ENCODE measurements around the gene CDC25A. TPM values are rescaled to one million over a fixed set of nuclear protein-coding genes. Genes with fewer than 3 reads are reported as not detected.

The CDC25A gene
- total RNA-seq, 1 experiment from 2014 or later = 19.6 TPM

DNA sequence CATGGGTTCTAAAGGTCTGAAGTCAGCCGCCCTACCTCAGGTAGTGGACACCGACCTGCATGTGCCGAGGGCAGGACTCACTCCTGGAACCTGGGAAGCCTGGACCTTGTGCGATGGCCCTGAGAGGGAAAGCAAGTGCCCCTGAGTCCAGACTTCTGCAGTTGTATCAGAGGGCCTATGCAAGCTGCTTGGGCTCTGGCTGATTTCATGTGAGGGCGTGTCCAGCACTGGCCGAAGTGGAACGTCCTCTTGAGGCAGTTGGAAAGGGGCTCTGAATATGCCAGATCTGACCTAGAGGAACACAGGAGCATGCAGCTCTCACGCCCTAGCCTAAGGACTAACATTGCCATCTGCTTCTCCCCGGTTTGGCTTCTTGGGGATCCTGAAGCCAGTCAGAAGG, 32.5 kb upstream of the CDC25A start:
- Histone ChIP-seq H3K4me3 (replicated peaks in 1 of 2; ENCODE audit: low read depth in 1 of 2, low read length in 2 of 2) (no peak overlapping the region), H3K27ac (ENCODE audit: low read depth, low read length) (no peak overlapping the region), H3K9me2 (ENCODE audit: insufficient read depth) (no peaks in the 10 kb centered on the region), H3K27me3 (ENCODE audit: insufficient read depth, low read length) (no peaks in the 10 kb centered on the region), H3K9me3 (ENCODE audit: control insufficient read depth in 1 of 2, insufficient read depth in 1 of 2, low read depth in 1 of 2, low read length in 2 of 2) (no peaks in the 10 kb centered on the region), H3K36me3 (ENCODE audit: control insufficient read depth in 1 of 2, insufficient read depth in 2 of 2, low read length in 2 of 2) (no peaks in the 10 kb centered on the region), H2AFZ (ENCODE audit: low read depth, low read length, poor library complexity, severe bottlenecking) (no peak overlapping the region), H3K79me2 (ENCODE audit: insufficient read depth, low read length) (no peaks in the 10 kb centered on the region), H3K4me1 (ENCODE audit: control insufficient read depth in 1 of 2, insufficient read depth in 2 of 2, low read length in 2 of 2) (peaks cover 0 to 3% of the 10 kb centered on the region in 2 experiments; a peak in 2 of 4 replicates), H3K4me2 (ENCODE audit: low read length) (no peak overlapping the region), H4K20me1 (ENCODE audit: insufficient read depth) (no peaks in the 10 kb centered on the region), H3K9ac (ENCODE audit: low read length) (no peak overlapping the region)
- TF ChIP-seq CEBPB (IDR thresholded peaks at IDR 0.05; ENCODE audit: low read depth) (no peak), ELF1 (IDR thresholded peaks at IDR 0.05; ENCODE audit: borderline replicate concordance, low read depth) (no peak), EZH2phosphoT487 (IDR thresholded peaks at IDR 0.05; ENCODE audit: borderline replicate concordance) (no peak), ZFX (IDR thresholded peaks at IDR 0.05) (no peak), SIN3A (IDR thresholded peaks at IDR 0.05; ENCODE audit: low read depth) (no peak), EGR1 (IDR thresholded peaks at IDR 0.05; ENCODE audit: low read depth) (no peak), JUND (IDR thresholded peaks at IDR 0.05) (no peak), POLR2AphosphoS5 (IDR thresholded peaks at IDR 0.05; ENCODE audit: low read depth, low read length) (no peak), RAD21 (IDR thresholded peaks at IDR 0.05; ENCODE audit: low read depth) (no peak), CBX3 (IDR thresholded peaks at IDR 0.05; ENCODE audit: low read depth) (no peak), SP1 (IDR thresholded peaks at IDR 0.05; ENCODE audit: low read depth) (no peak), YY1 (IDR thresholded peaks at IDR 0.05; ENCODE audit: extremely low read depth, insufficient replicate concordance, low read depth, low read length) (no peak), TCF7L2 (IDR thresholded peaks at IDR 0.05; ENCODE audit: borderline replicate concordance, extremely low read depth, insufficient read depth, insufficient read length) (no peak), EZH2 (IDR thresholded peaks at IDR 0.05) (no peak), FOSL1 (IDR thresholded peaks at IDR 0.05; ENCODE audit: low read depth) (no peak), ZNF274 (IDR thresholded peaks at IDR 0.05; ENCODE audit: low read depth, low read length) (no peak)
- TF ChIP-seq, protein P1, sequence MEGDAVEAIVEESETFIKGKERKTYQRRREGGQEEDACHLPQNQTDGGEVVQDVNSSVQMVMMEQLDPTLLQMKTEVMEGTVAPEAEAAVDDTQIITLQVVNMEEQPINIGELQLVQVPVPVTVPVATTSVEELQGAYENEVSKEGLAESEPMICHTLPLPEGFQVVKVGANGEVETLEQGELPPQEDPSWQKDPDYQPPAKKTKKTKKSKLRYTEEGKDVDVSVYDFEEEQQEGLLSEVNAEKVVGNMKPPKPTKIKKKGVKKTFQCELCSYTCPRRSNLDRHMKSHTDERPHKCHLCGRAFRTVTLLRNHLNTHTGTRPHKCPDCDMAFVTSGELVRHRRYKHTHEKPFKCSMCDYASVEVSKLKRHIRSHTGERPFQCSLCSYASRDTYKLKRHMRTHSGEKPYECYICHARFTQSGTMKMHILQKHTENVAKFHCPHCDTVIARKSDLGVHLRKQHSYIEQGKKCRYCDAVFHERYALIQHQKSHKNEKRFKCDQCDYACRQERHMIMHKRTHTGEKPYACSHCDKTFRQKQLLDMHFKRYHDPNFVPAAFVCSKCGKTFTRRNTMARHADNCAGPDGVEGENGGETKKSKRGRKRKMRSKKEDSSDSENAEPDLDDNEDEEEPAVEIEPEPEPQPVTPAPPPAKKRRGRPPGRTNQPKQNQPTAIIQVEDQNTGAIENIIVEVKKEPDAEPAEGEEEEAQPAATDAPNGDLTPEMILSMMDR (IDR thresholded peaks at IDR 0.05 in 2 of 3, conservative IDR thresholded peaks at IDR 0.05 in 1 of 3; ENCODE audit: borderline replicate concordance in 1 of 3, insufficient read depth in 1 of 3, low read depth in 2 of 3, low read length in 2 of 3) = no peak
- TF ChIP-seq, protein P2, sequence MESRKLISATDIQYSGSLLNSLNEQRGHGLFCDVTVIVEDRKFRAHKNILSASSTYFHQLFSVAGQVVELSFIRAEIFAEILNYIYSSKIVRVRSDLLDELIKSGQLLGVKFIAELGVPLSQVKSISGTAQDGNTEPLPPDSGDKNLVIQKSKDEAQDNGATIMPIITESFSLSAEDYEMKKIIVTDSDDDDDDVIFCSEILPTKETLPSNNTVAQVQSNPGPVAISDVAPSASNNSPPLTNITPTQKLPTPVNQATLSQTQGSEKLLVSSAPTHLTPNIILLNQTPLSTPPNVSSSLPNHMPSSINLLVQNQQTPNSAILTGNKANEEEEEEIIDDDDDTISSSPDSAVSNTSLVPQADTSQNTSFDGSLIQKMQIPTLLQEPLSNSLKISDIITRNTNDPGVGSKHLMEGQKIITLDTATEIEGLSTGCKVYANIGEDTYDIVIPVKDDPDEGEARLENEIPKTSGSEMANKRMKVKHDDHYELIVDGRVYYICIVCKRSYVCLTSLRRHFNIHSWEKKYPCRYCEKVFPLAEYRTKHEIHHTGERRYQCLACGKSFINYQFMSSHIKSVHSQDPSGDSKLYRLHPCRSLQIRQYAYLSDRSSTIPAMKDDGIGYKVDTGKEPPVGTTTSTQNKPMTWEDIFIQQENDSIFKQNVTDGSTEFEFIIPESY (IDR thresholded peaks at IDR 0.05; ENCODE audit: extremely low read depth, insufficient replicate concordance, low read length) = no peak
- TF ChIP-seq, protein P3, sequence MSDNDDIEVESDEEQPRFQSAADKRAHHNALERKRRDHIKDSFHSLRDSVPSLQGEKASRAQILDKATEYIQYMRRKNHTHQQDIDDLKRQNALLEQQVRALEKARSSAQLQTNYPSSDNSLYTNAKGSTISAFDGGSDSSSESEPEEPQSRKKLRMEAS (IDR thresholded peaks at IDR 0.05) = no peak
- TF ChIP-seq, protein P4, sequence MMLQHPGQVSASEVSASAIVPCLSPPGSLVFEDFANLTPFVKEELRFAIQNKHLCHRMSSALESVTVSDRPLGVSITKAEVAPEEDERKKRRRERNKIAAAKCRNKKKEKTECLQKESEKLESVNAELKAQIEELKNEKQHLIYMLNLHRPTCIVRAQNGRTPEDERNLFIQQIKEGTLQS (IDR thresholded peaks at IDR 0.05) = no peak
- DNase-seq (ENCODE audit: low read depth, low spot score) (no peak), ATAC-seq (no peak)
- ChIA-PET POLR2A (no interaction called here), CTCF (no interaction called here), RAD21 (ENCODE audit: low non-redundant PET in 1 of 2, low total read pairs in 2 of 2, uncharacterized antibody in 2 of 2, unreplicated experiment in 2 of 2) (no interaction called here)
- intact Hi-C loops (cut with micrococcal nuclease) = no loop called here
- no TSS peak for BruUV-seq (replicated peaks)

All from HCT116 (cell line).